Measurements from ENCODE around the gene PCNT.

Gene PCNT

GRCh38 chr21:46483300-46484295 lies 159.6 kb downstream of the PCNT start:
- POLR2A ChIA-PET (ENCODE audit: low non-redundant PET): no interaction called here
- DNase-seq (ENCODE audit: low spot score): no peak
- TF ChIP-seq, protein P1, sequence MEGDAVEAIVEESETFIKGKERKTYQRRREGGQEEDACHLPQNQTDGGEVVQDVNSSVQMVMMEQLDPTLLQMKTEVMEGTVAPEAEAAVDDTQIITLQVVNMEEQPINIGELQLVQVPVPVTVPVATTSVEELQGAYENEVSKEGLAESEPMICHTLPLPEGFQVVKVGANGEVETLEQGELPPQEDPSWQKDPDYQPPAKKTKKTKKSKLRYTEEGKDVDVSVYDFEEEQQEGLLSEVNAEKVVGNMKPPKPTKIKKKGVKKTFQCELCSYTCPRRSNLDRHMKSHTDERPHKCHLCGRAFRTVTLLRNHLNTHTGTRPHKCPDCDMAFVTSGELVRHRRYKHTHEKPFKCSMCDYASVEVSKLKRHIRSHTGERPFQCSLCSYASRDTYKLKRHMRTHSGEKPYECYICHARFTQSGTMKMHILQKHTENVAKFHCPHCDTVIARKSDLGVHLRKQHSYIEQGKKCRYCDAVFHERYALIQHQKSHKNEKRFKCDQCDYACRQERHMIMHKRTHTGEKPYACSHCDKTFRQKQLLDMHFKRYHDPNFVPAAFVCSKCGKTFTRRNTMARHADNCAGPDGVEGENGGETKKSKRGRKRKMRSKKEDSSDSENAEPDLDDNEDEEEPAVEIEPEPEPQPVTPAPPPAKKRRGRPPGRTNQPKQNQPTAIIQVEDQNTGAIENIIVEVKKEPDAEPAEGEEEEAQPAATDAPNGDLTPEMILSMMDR (conservative IDR thresholded peaks at IDR 0.05; ENCODE audit: low read depth): no peak
- CTCF ChIA-PET: interaction anchor here (0.7 kb wide), 1 partner anchor 92 kb away, joined by 4 read pairs; no protein-coding TSS in a partner anchor
- H3K27ac ChIP-seq: no peak overlapping the region

GRCh38 chr21:46486481-46487126 lies 162.6 kb downstream of the PCNT start:
- H3K27ac ChIP-seq: no peak overlapping the region
- no peak for DNase-seq (ENCODE audit: low spot score)

GRCh38 chr21:46489162-46489663 lies 165.3 kb downstream of the PCNT start:
- ChIA-PET CTCF (interaction anchor here (0.6 kb wide), 1 partner anchor 12 kb away, joined by 5 read pairs; no protein-coding TSS in a partner anchor), POLR2A (ENCODE audit: low non-redundant PET) (no interaction called here)
- DNase-seq (ENCODE audit: low spot score): no peak
- H3K27ac ChIP-seq: peak overlapping the region; percentile 19; the same call in 1 of the 2 replicates
- TF ChIP-seq, protein P1 (conservative IDR thresholded peaks at IDR 0.05; ENCODE audit: low read depth): no peak

More at GRCh38 chr21:46486481-46487126, 162.6 kb downstream of the PCNT start:
- CTCF ChIA-PET: no interaction called here
- TF ChIP-seq, protein P1 (conservative IDR thresholded peaks at IDR 0.05; ENCODE audit: low read depth): no peak
- POLR2A ChIA-PET (ENCODE audit: low non-redundant PET): no interaction called here

- POLR2A ChIA-PET (ENCODE audit: low non-redundant PET): no interaction called here
- peak overlapping the region; percentile 19; the same call in 1 of the 2 replicates for H3K27ac ChIP-seq
- CTCF ChIA-PET: interaction anchor here (0.6 kb wide), 1 partner anchor 12 kb away, joined by 5 read pairs; no protein-coding TSS in a partner anchor
- TF ChIP-seq, protein P1 (conservative IDR thresholded peaks at IDR 0.05; ENCODE audit: low read depth): no peak
- DNase-seq (ENCODE audit: low spot score): no peak
Measured at GRCh38 chr21:46489800-46490199, 165.8 kb downstream of the PCNT start.

GRCh38 chr21:46491553-46491952 lies 167.6 kb downstream of the PCNT start:
- POLR2A ChIA-PET (ENCODE audit: low non-redundant PET): no interaction called here
- TF ChIP-seq, protein P1 (conservative IDR thresholded peaks at IDR 0.05; ENCODE audit: low read depth): no peak
- no peak for DNase-seq (ENCODE audit: low spot score)
- CTCF ChIA-PET: no interaction called here
- no peak overlapping the region for H3K27ac ChIP-seq

DNA sequence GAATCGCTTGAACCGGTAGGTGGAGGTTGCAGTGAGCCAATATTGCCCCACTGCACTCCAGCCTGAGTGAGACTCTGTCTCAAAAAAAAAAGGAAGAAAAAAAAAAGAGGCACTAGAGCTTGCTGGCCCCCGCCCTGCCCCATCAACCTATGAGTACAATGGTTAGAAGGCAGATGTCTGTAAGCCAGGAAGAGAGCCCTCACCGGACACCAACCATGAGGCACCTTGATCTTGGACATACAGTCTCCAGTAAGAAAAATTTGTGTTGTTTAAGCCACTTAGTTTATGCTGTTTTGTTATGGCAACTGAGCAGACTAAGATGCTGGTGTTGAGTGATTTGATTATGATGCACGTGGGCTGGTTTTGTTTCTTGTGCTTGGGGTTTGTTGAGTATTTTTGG lies 168.9 kb downstream of the PCNT start:
- TF ChIP-seq, protein P1 (conservative IDR thresholded peaks at IDR 0.05; ENCODE audit: low read depth): no peak
- DNase-seq (ENCODE audit: low spot score): no peak
- POLR2A ChIA-PET (ENCODE audit: low non-redundant PET): no interaction called here
- CTCF ChIA-PET: interaction anchor here (0.6 kb wide), 1 partner anchor 259 kb away, joined by 3 read pairs; no protein-coding TSS in a partner anchor
- H3K27ac ChIP-seq: no peak overlapping the region
